Heart left ventricle (tissue), 16 donors: ENCODE data around the gene ELAVL3. TPM values are rescaled to one million over a fixed set of nuclear protein-coding genes. Genes with fewer than 3 reads are reported as not detected.
"Not testable (repeated sequence)": the region's sequence is repeated elsewhere in the genome, so short reads cannot be mapped to it uniquely, and the experiment has no call there.

Experiments used
- ATAC-seq, 4 donors: fragments of 200-7000 bp; cut with Tn5 transposase; one replicate each; pipeline ENCODE4 v1.9.1; 2020 to 2022; ENCODE audit warnings: moderate library complexity in 4 of 4, mild to moderate bottlenecking in 3 of 4, moderate number of reproducible peaks in 1 of 4
- DNase-seq, 5 donors: peaks; one replicate each; pipeline ENCODE4 v3.0.0-alpha.2; 2020
- H3K27ac ChIP-seq, 12 donors: fragments of 200-600 bp; sonication (generic) in 4 of 12; one replicate each; pipeline versions ENCODE4 v1.5.0 to v1.8.0; 2016 to 2022; ENCODE audit warnings: mild to moderate bottlenecking in 2 of 12
- H3K27me3 ChIP-seq, 9 donors: fragments of 200-600 bp; sonication (generic) in 2 of 9; one replicate each; pipeline versions ENCODE4 v1.5.1 to v1.8.0; 2016 to 2022; ENCODE audit warnings: mild to moderate bottlenecking in 3 of 9
- H3K36me3 ChIP-seq, 9 donors: fragments of 200-600 bp; sonication (generic) in 2 of 9; one replicate each; pipeline versions ENCODE4 v1.5.0 to v1.8.0; 2018 to 2022; ENCODE audit warnings: mild to moderate bottlenecking in 2 of 9
- H3K4me1 ChIP-seq, 12 donors: fragments of 200-600 bp; sonication (generic) in 4 of 12; one replicate each; pipeline versions ENCODE4 v1.5.0 to v1.8.0; 2016 to 2022; ENCODE audit warnings: mild to moderate bottlenecking in 3 of 12
- H3K4me3 ChIP-seq, 12 donors: fragments of 200-600 bp; sonication (generic) in 4 of 12; one replicate each; pipeline versions ENCODE4 v1.5.0 to v1.8.0; 2017 to 2022; ENCODE audit warnings: mild to moderate bottlenecking in 9 of 12, moderate library complexity in 4 of 12
- H3K9me3 ChIP-seq, 12 donors: fragments of 200-600 bp; sonication (generic) in 4 of 12; one replicate each; pipeline versions ENCODE4 v1.5.0 to v1.8.0; 2016 to 2022; ENCODE audit warnings: mild to moderate bottlenecking in 1 of 12
- CTCF ChIP-seq, 12 donors: fragments of 200-600 bp; sonication (generic) in 4 of 12; IDR thresholded peaks; one replicate each; pipeline versions ENCODE4 v1.5.0 to v1.8.0; 2018 to 2022; ENCODE audit warnings: antibody characterized with exemption in 12 of 12, mild to moderate bottlenecking in 5 of 12
- POLR2A ChIP-seq, 2 donors: fragments of 450-650 bp; IDR thresholded peaks; one replicate each; pipeline ENCODE4 v1.6.1; 2017; ENCODE audit warnings: antibody characterized with exemption in 2 of 2, mild to moderate bottlenecking in 2 of 2, moderate library complexity in 2 of 2
- WGBS, 4 donors: extraction: QIAGEN DNeasy Blood & Tissue Kit in 2 of 4; methylation state at CpG; one replicate each; pipeline versions ENCODE4 v1.1.5 to v1.1.7; 2013 to 2018; 5-methylcytosine and 5-hydroxymethylcytosine counted together
- intact Hi-C, 10 donors: fragments of 100-400 bp; cut with DNase I; formaldehyde crosslinking; loops; one replicate each; pipeline versions ENCODE4 v1.11.1 to v1.14.2; 2022
- polyA plus RNA-seq, 2 donors: library from polyadenylated mRNA; stranded (reverse); fragments of 200-250 nt; gene quantifications; one replicate each; pipeline ENCODE4 v1.2.3, GENCODE V29; 2013
- total RNA-seq, 9 donors: library from RNA; depleted of rRNA in 2 of 9; stranded (reverse); fragments of >200 nt in 2 of 9; fragmentation: NEBNext Ultra II Directional in 3 of 9; extraction: Animal tissue kit (Norgen Biotek cat#: 25700) in 3 of 9; gene quantifications; one replicate each; pipeline versions ENCODE4 v1.1.0 to v1.2.4, GENCODE V29; 2016 to 2023
- donor health status: ischemic (EF 13 %, LVEDD 7.1; RV severe dilation, severe dysfunction).
- donor health status: healthy with polysubstance abuse.
- donor health status: DM: no; HTN: yes; CAD: no.
- donor health status: DM: no; HTN: no; CAD: no.
- donor health status: ischemic (EF 25% LVEDD 6.9; RV normal size, moderate dysfunction).
- donor health status: ischemic (EF 25% LVEDD 5.7; RV mildly dilated, moderate dysfunction).
- donor health status: healthy.
- donor health status: DM: yes; HTN: yes; CAD: no.
- donor health status: ischemic (EF 35%, LVEDD 5.7; RV mildly dilated, moderate dysfunction).
- donor health status: nonischemic (EF 11% LVEDD 7.7; RV severe dilation, severe dysfunction).
- donor health status: DM: yes; HTN: yes; CAD: no.
- donor health status: PGD.
- donor health status: ischemic (EF 29% LVEDD 5.4; RV normal size, mild dysfunction).
- donor health status: nonischemic (EF 23%, LVEDD 6.1; RV moderate dilation, normal function).

ELAVL3 gene
- total and polyA plus RNA-seq, 11 donors, result 0.03 to 0.75 (median 0.22) TPM; not detected in 1

- Histone ChIP-seq H3K27ac (no peak overlapping the region), H3K36me3 (no peaks in the 10 kb centered on the region), H3K4me3 (no peak overlapping the region), H3K27me3 (peaks cover 7 to 24% (median 15%) of the 10 kb centered on the region in 9 donors), H3K9me3 (no peaks in the 10 kb centered on the region), H3K4me1 (peaks cover 0 to 20% (median 7%) of the 10 kb centered on the region in 12 donors)
- ATAC-seq, result no peak
- WGBS, 4 donors, result 77 to 86% (median 82%) methylated on average over 8 of the region's 8 CpGs
- DNase-seq, result no peak
- intact Hi-C loops, result no loop called here
- TF ChIP-seq POLR2A (IDR thresholded peaks at IDR 0.05) (no peak), CTCF (IDR thresholded peaks at IDR 0.05) (no peak)
Measured at GRCh38 chr19:11475861-11476260, 5.0 kb downstream of the ELAVL3 start.

- H3K4me3 ChIP-seq, ATAC-seq, DNase-seq, H3K9me3 ChIP-seq, H3K27ac ChIP-seq, intact Hi-C loops, H3K36me3 ChIP-seq: not testable (repeated sequence)
- Histone ChIP-seq H3K4me1 (peaks cover 0 to 15% (median 7%) of the 10 kb centered on the region in 12 donors), H3K27me3 (peaks cover 3 to 19% (median 9%) of the 10 kb centered on the region in 9 donors)
- 90 to 97% (median 93%) methylated on average over 3 of the region's 3 CpGs for WGBS, 4 donors
Measured at GRCh38 chr19:11475343-11475742, 5.5 kb downstream of the ELAVL3 start.

- TF ChIP-seq CTCF (IDR thresholded peaks at IDR 0.05) (no peak), POLR2A (IDR thresholded peaks at IDR 0.05) (no peak)
- no peak for ATAC-seq
- intact Hi-C loops, result no loop called here
- Histone ChIP-seq H3K36me3 (no peaks in the 10 kb centered on the region), H3K4me1 (no peaks in the 10 kb centered on the region), H3K27me3 (peaks cover 0 to 6% (median 0%) of the 10 kb centered on the region in 9 donors), H3K4me3 (no peak overlapping the region), H3K9me3 (no peaks in the 10 kb centered on the region), H3K27ac (no peak overlapping the region)
- no peak for DNase-seq
- 79 to 89% (median 82%) methylated on average over 4 of the region's 4 CpGs for WGBS, 4 donors
Measured at GRCh38 chr19:11473725-11474124, 7.1 kb downstream of the ELAVL3 start.

- intact Hi-C loops, H3K27me3 ChIP-seq, H3K9me3 ChIP-seq, H3K36me3 ChIP-seq, H3K27ac ChIP-seq, ATAC-seq, H3K4me1 ChIP-seq, DNase-seq, H3K4me3 ChIP-seq: not testable (repeated sequence)
- 69 to 74% (median 72%) methylated on average over 8 of the region's 8 CpGs for WGBS, 4 donors
Measured at GRCh38 chr19:11468266-11468845, 12.5 kb downstream of the ELAVL3 start.

- peaks cover 0 to 5% (median 0%) of the 10 kb centered on the region in 9 donors for H3K27me3 ChIP-seq
- no peaks in the 10 kb centered on the region for H3K9me3 ChIP-seq
- no peak overlapping the region for H3K4me3 ChIP-seq
- H3K27ac ChIP-seq, result no peak overlapping the region
- H3K4me1 ChIP-seq, result no peaks in the 10 kb centered on the region
- 25 to 43% (median 36%) methylated on average over 1 to 8 of the region's 8 CpGs for WGBS, 4 donors
- no peak for ATAC-seq
- intact Hi-C loops, result no loop called here
- no peak for TF ChIP-seq CTCF (IDR thresholded peaks at IDR 0.05)
- TF ChIP-seq POLR2A (IDR thresholded peaks at IDR 0.05), result no peak
- no peaks in the 10 kb centered on the region for H3K36me3 ChIP-seq
- no peak for DNase-seq
Measured at GRCh38 chr19:11465600-11465999, 15.2 kb downstream of the ELAVL3 start.
